PFSK-1 (cell line): Measurements from ENCODE around the gene EME1.

Source experiments
- FOXP2 ChIP-seq: optimal IDR thresholded peaks from 2 replicates; pipeline ENCODE3; 2011; ENCODE audit warnings: borderline replicate concordance, control low read depth, inconsistent platforms; ENCODE audit not compliant: insufficient read depth; ENCODE audit errors: extremely low read length, extremely low read depth
- POLR2AphosphoS5 ChIP-seq: IDR thresholded peaks from 2 replicates; pipeline ENCODE4 v1.6.1; 2012; ENCODE audit warnings: low read depth, mild to moderate bottlenecking, control low read depth, low read length, moderate library complexity
- TF ChIP-seq, protein P1 (sequence below), 2 experiments: IDR thresholded peaks; 2 replicates each; pipeline versions ENCODE4 v1.6.1 to v1.8.0; 2011 to 2012; ENCODE audit warnings: low read depth in 2 of 2, low read length in 2 of 2, control low read depth in 1 of 2, inconsistent platforms in 1 of 2, mild to moderate bottlenecking in 1 of 2, moderate library complexity in 1 of 2; ENCODE audit not compliant: insufficient read depth in 1 of 2

DNA sequence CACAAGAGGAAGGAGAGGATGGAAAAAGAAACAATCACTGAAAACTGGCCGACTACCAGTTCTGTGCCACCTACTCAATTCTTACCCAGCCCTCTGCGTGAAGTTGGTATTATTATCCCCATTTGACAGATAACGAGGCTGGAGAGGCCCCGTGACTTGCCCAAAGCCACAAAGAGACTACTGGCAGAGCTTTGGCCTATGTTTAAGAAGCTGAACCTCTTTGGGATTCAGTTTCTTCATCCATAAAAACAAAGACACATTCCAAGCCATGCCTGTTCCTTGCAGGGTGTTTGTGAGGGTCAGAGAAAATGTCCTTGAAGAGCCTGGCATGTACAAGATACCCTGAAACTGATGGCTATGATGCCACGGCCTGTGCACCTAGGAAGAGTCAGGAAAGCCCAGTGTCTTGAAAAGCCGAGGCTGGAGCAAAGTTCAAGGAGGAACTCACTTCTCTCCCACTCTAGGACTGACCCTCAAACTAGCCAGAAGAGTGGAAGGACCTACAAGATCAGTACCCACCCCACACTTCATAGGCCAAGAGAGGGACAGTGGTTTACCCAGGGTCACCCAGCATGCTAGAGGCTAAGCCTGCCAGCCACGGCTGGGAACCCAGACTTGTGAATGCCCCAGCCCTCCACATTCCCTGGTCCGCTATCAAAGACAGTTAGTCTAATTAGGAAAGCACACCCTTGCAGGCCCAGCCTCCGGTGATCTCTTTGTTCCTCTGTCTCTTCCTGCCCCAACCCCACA, 51.4 kb downstream of the EME1 start:
- TF ChIP-seq POLR2AphosphoS5 (no peak), FOXP2 (no peak)
- TF ChIP-seq, protein P1, sequence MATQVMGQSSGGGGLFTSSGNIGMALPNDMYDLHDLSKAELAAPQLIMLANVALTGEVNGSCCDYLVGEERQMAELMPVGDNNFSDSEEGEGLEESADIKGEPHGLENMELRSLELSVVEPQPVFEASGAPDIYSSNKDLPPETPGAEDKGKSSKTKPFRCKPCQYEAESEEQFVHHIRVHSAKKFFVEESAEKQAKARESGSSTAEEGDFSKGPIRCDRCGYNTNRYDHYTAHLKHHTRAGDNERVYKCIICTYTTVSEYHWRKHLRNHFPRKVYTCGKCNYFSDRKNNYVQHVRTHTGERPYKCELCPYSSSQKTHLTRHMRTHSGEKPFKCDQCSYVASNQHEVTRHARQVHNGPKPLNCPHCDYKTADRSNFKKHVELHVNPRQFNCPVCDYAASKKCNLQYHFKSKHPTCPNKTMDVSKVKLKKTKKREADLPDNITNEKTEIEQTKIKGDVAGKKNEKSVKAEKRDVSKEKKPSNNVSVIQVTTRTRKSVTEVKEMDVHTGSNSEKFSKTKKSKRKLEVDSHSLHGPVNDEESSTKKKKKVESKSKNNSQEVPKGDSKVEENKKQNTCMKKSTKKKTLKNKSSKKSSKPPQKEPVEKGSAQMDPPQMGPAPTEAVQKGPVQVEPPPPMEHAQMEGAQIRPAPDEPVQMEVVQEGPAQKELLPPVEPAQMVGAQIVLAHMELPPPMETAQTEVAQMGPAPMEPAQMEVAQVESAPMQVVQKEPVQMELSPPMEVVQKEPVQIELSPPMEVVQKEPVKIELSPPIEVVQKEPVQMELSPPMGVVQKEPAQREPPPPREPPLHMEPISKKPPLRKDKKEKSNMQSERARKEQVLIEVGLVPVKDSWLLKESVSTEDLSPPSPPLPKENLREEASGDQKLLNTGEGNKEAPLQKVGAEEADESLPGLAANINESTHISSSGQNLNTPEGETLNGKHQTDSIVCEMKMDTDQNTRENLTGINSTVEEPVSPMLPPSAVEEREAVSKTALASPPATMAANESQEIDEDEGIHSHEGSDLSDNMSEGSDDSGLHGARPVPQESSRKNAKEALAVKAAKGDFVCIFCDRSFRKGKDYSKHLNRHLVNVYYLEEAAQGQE (IDR thresholded peaks at IDR 0.05; ENCODE audit: insufficient read depth in 1 of 2, low read depth in 2 of 2, low read length in 2 of 2) = no peak
